Effector memory CD8-positive, alpha-beta T cell (primary cell): Measurements from ENCODE around the gene PLVAP.

Experiments used
- ATAC-seq: fragments of 150-1000 bp; cut with Tn5 transposase; replicated peaks from 2 replicates; pipeline ENCODE4 v1.10.0; 2021; ENCODE audit warnings: mild to moderate bottlenecking, moderate library complexity
- DNase-seq, 3 experiments: peaks; one replicate each; pipeline ENCODE4 v3.0.0; 2021
- H3K27ac Mint-ChIP-seq, 2 donors: one replicate each; pipeline ENCODE4 v1.8.0; 2022; ENCODE audit warnings: mild to moderate bottlenecking in 2 of 2, mixed read lengths in 2 of 2, moderate library complexity in 2 of 2
- H3K27me3 Mint-ChIP-seq, 2 donors: one replicate each; pipeline ENCODE4 v1.8.0; 2022; ENCODE audit warnings: mixed read lengths in 2 of 2
- H3K36me3 Mint-ChIP-seq: one replicate; pipeline ENCODE4 v1.8.0; 2022; ENCODE audit warnings: mild to moderate bottlenecking, moderate library complexity, mixed read lengths; ENCODE audit not compliant: insufficient read depth
- H3K4me1 Mint-ChIP-seq, 2 donors: one replicate each; pipeline ENCODE4 v1.8.0; 2022; ENCODE audit warnings: low read depth in 2 of 2, mixed read lengths in 2 of 2
- H3K4me3 Mint-ChIP-seq, 2 donors: one replicate each; pipeline ENCODE4 v1.8.0; 2022; ENCODE audit warnings: mild to moderate bottlenecking in 2 of 2, mixed read lengths in 2 of 2, moderate library complexity in 2 of 2
- H3K9me3 Mint-ChIP-seq, 2 donors: one replicate each; pipeline ENCODE4 v1.8.0; 2022; ENCODE audit warnings: mixed read lengths in 2 of 2

Gene PLVAP

DNA sequence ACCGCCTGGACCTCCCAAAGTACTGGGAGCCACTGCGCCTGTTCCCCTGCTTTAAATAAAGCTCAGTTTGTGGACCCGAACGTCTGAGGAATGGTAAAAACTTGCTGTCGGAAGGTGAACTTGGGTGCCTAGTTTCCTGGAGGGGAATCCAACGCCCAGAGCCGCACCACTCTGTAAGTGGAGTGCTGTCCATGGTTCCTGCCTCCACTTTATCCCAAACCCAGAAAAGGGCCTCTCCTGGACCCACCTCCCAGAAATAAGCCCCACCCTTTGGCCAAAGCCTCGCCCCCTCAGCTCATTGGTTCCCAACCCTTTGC, 44.8 kb downstream of the PLVAP start:
- Mint-ChIP-seq H3K9me3 (no peaks in the 10 kb centered on the region), H3K4me1 (peaks cover 30 to 31% of the 10 kb centered on the region in 2 donors), H3K27me3 (no peaks in the 10 kb centered on the region), H3K4me3 (no peak overlapping the region), H3K36me3 (no peaks in the 10 kb centered on the region), H3K27ac (no peak overlapping the region)
- no peak for ATAC-seq
- DNase-seq, result no peak

DNA sequence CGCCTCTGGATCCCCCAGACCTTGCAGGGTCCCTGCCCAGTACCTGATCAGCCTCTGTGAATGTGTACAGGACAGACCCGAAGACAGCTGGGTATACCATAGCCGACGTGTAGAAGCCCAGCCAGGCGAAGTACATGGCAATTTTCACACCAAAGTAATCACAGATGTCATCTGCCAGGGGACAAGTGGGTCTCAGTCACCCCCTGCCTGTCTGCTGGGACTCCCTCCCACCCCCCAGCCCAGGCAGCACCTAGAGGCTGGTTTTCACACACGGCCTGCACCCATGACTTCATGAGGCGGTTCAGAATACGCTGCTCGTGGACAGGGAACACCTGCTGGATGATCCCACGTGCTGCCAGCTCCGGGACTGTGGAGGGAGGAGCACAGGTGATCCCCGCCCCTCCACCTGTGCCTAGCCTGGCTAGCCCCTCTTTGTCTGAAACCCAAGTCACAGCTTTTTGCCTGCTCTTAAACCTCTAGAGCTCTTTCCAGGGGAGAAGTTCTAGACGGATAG, 46.0 kb downstream of the PLVAP start:
- Mint-ChIP-seq H3K9me3 (no peaks in the 10 kb centered on the region), H3K27me3 (no peaks in the 10 kb centered on the region), H3K4me1 (peaks cover 22% of the 10 kb centered on the region in 2 donors), H3K27ac (no peak overlapping the region), H3K36me3 (no peaks in the 10 kb centered on the region), H3K4me3 (peak overlapping the region; percentile 50 to 57)
- ATAC-seq (no peak), DNase-seq (no peak)

DNA sequence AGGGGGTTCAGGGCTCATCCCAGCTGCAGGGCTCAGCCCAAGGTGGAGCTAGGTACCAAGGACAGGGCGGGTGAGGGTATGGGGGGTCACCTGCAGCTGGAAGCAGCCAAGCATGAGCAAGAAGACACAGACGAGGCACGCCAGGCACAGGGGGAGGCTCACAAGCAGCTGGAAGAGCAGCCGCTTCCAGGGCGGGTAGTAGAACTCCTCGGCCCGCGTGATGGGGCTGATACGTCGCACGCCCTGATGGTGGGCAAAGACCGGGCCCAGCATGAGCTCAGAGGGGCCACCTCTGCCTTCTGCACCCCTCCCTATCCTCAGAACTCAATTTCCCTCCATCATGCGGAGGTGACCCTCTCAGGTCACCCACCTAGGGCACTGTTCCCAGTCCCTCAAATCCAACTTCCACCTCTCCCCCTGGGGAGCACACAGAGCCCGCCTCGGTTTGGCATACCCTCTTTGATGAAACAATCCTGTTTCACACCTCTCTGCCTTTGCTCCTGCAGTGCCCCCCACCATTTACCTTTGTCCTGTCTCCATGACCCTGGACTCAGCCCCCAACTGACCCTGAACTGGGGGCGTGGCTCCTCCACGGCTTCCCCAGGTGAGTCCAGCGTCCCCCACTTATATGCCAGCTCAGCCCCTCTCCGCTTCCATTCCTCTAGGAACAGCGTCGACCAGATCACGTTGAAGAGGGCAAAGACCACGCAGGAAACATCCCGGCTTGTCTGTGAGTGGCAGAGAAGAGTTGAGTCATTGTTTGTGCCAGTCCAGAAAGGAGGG, 46.7 kb downstream of the PLVAP start:
- DNase-seq (no peak), ATAC-seq (no peak)
- Mint-ChIP-seq H3K4me1 (peaks cover 21 to 22% of the 10 kb centered on the region in 2 donors), H3K36me3 (no peaks in the 10 kb centered on the region), H3K9me3 (no peaks in the 10 kb centered on the region), H3K27ac (no peak overlapping the region), H3K27me3 (no peaks in the 10 kb centered on the region), H3K4me3 (peak overlapping the region; percentile 76 to 83)

DNA sequence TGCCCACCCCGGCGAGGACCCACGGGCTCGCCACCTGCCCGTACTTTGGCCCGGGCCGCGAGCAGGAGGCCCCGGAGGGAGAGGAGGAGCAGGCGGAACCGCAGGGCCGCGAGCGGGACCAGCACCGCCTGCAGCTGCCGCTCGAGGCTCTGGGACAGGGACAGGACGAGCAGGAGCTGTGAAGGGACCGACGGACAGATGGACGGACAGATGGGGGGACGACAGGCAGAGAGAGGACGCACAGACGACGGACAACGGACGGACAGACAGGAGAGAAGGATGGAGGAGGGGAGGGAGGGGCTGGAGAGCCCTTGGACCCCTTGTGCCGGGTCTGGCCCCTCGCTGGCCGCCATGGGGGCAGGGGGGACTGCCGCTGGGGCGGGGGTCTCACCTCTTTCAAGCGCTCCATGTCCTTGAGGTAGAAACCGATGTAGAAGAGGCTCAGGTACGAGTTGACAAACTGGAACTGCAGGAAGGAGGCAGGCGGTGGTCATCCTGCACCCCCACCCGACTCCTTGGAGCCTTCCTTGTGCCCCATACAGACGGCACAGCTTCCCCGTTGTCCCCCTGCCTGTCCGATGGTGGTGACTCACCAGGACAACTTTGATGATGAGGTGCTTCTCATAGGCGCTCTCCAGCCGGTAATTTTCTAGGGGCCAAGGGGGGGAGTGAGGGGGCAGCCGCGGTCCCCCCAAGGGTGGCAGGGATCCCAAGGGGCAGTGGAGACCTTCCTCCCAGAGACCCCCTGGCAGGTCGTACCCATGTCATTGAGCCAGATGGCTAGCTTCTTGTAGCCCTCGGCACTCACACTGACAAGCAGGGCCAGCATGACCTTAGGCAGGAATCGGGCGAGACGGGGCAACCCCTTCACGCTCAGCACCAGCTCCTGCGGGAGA, 47.5 kb downstream of the PLVAP start:
- DNase-seq (no peak), ATAC-seq (no peak)
- H3K4me1 Mint-ChIP-seq, result peaks cover 14 to 16% of the 10 kb centered on the region in 2 donors
- H3K9me3 Mint-ChIP-seq, result no peaks in the 10 kb centered on the region
- H3K27ac Mint-ChIP-seq, result no peak overlapping the region
- H3K4me3 Mint-ChIP-seq, result peak overlapping the region; percentile 76 to 83
- H3K27me3 Mint-ChIP-seq, result no peaks in the 10 kb centered on the region
- H3K36me3 Mint-ChIP-seq, result no peaks in the 10 kb centered on the region

DNA sequence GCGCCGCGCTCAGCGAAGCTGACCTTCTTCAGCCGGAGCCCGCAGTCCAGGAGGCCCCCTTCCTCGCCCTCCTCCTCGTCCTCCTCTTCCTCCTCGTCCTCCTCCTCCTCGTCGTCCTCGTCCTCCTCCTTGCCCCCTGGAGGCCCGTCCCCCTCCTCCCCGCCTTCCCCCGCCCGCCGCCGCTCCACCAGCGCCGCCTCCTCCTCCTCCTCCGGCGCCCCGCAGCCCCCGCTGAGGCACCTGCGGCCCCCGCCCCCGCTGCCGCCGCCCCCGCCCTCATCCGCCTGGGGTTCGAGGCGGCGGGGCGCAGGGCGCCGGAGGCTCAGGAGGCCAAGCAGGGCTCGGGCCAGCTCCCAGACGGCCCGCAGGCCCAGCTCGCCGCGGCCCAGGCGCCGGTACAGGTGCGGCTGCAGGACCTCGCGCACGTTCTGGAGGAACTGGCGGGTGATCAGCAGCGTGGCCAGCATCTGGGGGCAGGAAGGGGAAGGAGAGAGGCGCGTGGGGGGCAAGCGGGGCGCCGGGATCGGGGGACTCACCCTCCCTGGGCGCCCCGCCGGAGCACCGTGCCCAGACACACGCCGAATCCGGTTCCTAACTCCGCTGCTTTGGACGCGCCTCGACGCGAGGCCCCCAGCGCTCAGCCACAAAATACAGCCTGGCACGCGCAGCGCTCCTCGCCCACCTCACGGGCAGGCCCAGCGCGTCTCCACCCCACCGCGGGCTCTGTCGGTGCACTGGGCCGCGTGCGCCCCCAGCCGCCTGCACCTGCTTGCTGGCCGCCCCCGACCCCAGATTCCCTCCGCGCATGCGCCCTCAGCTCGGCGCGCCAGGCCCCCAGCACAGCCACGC, 48.4 kb downstream of the PLVAP start:
- DNase-seq (no peak), ATAC-seq (peak; percentile 45)
- H3K4me1 Mint-ChIP-seq, result peaks cover 11 to 13% of the 10 kb centered on the region in 2 donors
- H3K9me3 Mint-ChIP-seq, result no peaks in the 10 kb centered on the region
- H3K36me3 Mint-ChIP-seq, result no peaks in the 10 kb centered on the region
- peak overlapping the region; percentile 76 to 83 for H3K4me3 Mint-ChIP-seq
- H3K27me3 Mint-ChIP-seq, result no peaks in the 10 kb centered on the region
- H3K27ac Mint-ChIP-seq, result no peak overlapping the region

DNA sequence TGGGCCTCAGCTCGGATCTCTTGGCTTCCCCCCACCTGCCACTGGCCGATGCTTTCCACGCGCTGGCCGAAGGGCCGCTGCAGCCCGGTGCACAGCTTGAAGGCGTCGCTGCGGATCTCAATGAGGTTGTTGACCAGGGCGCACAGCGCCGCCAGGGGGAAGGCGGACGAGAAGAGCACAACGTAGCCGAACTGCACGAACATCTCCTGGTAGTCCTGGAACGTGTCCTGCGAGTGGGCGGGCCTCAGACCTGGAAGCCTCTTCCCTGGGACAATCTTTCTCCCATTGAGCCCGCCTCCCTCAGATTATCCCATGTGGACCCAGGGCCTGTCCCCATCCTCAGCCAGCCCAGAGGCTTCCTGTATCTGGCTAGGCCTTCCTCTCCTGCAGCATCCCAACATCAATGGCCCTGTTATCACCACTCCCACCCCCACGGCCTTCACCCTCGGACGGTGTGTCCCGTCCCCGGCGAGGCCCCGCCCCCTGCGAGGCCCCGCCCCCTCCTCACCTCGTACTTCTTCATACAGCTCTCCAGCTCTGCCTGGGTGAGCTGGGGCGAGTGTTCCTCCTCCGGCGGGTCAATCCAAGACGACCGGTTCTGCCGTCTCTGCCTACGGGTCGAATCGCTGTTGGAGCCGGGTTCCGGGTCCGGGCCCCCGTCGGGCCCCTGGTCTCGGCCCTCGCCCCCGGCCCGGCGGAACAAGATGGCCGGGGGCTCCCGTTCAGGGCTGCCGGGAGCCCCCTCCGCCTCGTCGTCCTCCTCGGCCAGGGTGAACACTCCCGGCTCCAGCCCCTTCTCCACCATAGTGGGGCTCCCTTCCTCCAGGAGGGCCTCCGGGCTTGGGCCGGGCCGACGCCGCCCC, 49.3 kb downstream of the PLVAP start:
- DNase-seq, result no peak
- ATAC-seq, result peak; percentile 75
- no peaks in the 10 kb centered on the region for H3K9me3 Mint-ChIP-seq
- H3K36me3 Mint-ChIP-seq, result no peaks in the 10 kb centered on the region
- H3K4me3 Mint-ChIP-seq, result peak overlapping the region; percentile 76 to 83
- no peaks in the 10 kb centered on the region for H3K27me3 Mint-ChIP-seq
- peak overlapping the region in 1 of 2 donors; percentile 41 for H3K27ac Mint-ChIP-seq
- peaks cover 7 to 8% of the 10 kb centered on the region in 2 donors for H3K4me1 Mint-ChIP-seq

DNA sequence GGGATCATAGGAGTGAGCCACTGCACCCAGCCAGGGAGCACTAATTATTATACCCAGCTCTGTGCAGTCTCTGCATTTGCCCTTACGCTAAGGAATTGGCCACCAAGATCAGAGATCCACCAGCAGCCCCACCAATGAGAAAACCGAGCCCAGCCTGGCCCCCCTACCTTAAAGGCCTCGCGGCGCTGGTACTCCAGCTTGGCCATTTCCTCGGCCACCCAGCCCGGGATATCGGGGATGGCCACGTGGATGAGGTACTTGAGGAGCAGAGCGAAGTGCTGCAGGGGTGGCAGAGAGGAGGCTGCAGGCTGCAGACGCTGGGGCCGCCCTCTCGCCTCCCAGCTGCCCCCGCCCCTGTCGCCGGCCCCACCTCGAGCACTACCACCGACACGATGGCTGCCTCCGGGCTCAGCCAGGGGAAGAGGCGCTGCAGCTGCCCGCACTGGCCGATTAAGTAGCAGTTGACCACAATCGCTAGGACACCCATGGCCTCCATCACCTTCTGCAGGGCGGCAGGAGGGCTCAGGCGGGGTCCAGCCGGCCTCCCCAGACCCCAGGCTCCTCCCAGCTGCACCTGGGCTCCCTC, 50.0 kb downstream of the PLVAP start:
- DNase-seq (no peak), ATAC-seq (no peak)
- Mint-ChIP-seq H3K4me1 (peaks cover 5 to 10% of the 10 kb centered on the region in 2 donors), H3K4me3 (peak overlapping the region in 1 of 2 donors; percentile 31), H3K27me3 (no peaks in the 10 kb centered on the region), H3K27ac (no peak overlapping the region), H3K36me3 (peaks cover 3% of the 10 kb centered on the region), H3K9me3 (no peaks in the 10 kb centered on the region)

DNA sequence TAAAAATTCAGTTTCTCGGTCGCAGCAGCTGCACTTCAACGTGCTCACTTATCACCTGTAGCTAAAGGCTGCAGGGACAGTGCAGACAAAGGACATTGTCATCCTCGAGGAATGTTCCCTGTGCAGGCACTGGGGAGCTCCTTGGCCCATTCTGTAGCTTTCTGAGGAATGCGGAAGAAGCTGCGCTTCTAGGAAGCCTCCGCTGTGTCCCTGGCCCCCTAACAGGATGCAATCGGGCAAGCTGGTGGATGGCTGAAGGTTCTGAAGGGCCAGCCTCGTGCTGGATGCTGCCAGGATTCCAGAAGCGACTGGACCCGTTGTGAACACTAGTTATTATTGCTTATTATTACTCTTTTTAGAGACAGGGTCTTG, 50.6 kb downstream of the PLVAP start:
- Mint-ChIP-seq H3K4me3 (peak overlapping the region in 1 of 2 donors; percentile 31), H3K36me3 (peaks cover 3% of the 10 kb centered on the region), H3K27ac (no peak overlapping the region), H3K9me3 (no peaks in the 10 kb centered on the region), H3K27me3 (no peaks in the 10 kb centered on the region), H3K4me1 (peaks cover 5 to 10% of the 10 kb centered on the region in 2 donors)
- DNase-seq (no peak), ATAC-seq (no peak)

DNA sequence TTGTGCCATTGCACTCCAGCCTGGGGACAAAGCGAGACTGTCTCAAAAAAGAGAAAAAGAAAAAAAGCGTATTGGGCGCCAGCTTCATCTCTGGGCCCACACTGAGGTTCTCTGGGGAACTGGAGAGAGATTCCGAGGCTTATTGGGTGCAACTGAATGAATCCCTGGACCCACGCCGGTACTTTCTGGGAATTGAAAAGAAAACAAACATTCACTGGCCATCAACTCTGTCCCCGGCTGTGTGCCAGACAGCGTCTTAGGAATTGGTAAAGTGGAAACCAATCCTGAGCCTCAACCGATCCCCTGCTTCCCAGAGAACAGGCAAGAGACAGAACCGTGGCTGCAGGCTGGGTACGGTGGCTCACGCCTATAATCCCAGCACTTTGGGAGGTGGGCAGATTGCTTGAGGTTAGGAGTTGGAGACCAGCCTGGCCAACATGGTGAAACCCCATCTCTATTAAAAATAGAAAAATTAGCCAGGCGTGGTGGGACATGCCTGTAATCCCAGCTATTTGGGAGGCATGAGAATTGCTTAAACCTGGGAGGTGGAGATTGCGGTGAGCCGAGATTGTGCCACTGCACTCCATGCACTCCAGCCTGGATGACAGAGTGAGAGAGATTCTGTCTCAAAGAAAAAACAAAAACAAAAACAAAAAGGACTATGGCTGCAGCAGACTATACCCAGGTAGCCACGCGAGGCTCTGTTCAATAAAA, 51.1 kb downstream of the PLVAP start:
- ATAC-seq (no peak), DNase-seq (no peak)
- Mint-ChIP-seq H3K27ac (no peak overlapping the region), H3K27me3 (no peaks in the 10 kb centered on the region), H3K4me1 (peaks cover 5 to 10% of the 10 kb centered on the region in 2 donors), H3K36me3 (peaks cover 8% of the 10 kb centered on the region), H3K4me3 (no peak overlapping the region), H3K9me3 (no peaks in the 10 kb centered on the region)

DNA sequence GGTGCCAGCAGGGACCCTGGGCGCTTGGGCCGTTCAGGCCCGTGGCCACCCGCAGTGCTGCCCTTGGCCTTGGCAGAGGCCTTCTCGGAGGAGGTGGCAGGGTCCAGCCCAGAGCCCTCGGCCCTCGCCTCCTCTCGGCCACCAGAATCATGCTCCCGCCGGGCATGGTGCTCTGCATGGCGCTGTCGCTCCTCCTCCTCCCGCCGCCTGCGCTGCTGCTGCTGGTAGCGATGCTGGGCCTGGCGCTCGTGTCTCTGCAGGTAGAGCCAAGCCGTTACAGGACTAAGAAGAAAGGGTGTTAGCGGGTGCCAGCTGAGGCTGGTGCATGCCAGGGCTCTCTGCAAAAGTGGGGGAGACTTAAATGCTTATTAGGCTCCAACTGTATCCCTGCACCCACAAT, 52.0 kb downstream of the PLVAP start:
- Mint-ChIP-seq H3K9me3 (no peaks in the 10 kb centered on the region), H3K4me1 (peaks cover 5% of the 10 kb centered on the region in 2 donors), H3K27ac (no peak overlapping the region), H3K36me3 (peaks cover 17% of the 10 kb centered on the region), H3K4me3 (no peak overlapping the region), H3K27me3 (no peaks in the 10 kb centered on the region)
- no peak for ATAC-seq
- DNase-seq, result no peak

DNA sequence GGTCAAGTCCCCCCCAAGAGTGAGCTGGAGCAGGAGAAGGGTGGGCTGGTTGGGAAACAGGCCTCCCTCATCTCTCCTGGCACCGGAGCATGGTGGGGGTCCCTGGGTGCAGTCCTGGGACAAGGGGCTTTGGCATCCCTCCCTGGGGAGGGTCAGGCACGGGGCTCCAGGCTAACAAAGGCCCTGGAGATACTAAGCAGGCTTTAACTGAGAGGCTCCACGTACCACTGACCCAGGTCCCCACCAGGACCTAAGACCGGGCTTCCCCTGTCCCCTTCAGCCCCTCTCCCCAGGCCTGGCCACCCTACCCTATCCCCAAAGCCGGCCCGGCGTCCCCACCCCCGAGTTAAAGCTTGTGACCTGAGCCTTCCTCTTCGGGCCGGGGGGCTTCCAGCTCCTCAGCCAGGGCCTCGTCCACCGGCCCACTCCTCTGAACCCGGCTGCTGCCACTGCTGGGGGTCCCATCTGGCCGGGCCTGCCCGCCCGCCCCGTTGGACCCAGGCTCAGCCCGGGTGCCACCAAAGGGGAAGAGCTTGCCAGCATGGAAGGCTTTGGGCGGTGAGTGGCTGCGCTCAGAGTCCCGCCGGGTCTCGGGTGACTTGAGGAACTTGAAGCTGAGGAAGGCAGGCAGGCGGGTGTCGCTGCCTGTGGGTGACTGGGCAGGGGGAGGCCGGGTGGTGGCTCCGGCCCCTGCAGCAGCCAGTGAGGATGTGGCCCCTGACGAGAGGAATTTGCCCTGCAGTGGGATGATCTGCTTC, 52.6 kb downstream of the PLVAP start:
- Mint-ChIP-seq H3K9me3 (no peaks in the 10 kb centered on the region), H3K27ac (no peak overlapping the region), H3K27me3 (no peaks in the 10 kb centered on the region), H3K4me3 (no peak overlapping the region), H3K36me3 (peaks cover 22% of the 10 kb centered on the region), H3K4me1 (peaks cover 5% of the 10 kb centered on the region in 2 donors)
- ATAC-seq (no peak), DNase-seq (no peak)
